Iris pigment epithelial cell (primary cell): ENCODE data around the gene TMEM9.

Source experiments
- DNase-seq: peaks from one replicate; pipeline ENCODE4 v3.0.0-alpha.2; 2011; ENCODE audit warnings: low read depth

Gene TMEM9

GRCh38 chr1:201126832-201127754 lies 27.2 kb downstream of the TMEM9 start, which contains the start of gene ASCL5:
Gene ASCL5, minus strand, starts transcription at chr1:201127184. Its CDS starts 11,812 bp downstream, at chr1:201115372.
- no peak for DNase-seq

- no peak for DNase-seq
Observed at GRCh38 chr1:201126463-201126831, 27.8 kb downstream of the TMEM9 start.

- no peak for DNase-seq
Observed at GRCh38 chr1:201125800-201126199, 28.5 kb downstream of the TMEM9 start.

- DNase-seq = no peak
Observed at GRCh38 chr1:201125019-201125418, 29.3 kb downstream of the TMEM9 start.

- no peak for DNase-seq
Observed at GRCh38 chr1:201123866-201124265, 30.4 kb downstream of the TMEM9 start.

GRCh38 chr1:201122321-201122957 lies 31.8 kb downstream of the TMEM9 start:
- no peak for DNase-seq

GRCh38 chr1:201119206-201120197 lies 34.8 kb downstream of the TMEM9 start:
- peak; percentile 51 for DNase-seq

- no peak for DNase-seq
Observed at GRCh38 chr1:201116091-201116490, 38.2 kb downstream of the TMEM9 start.

GRCh38 chr1:201115390-201115937 lies 38.8 kb downstream of the TMEM9 start:
- DNase-seq = no peak

- peak; percentile 93 for DNase-seq
Observed at GRCh38 chr1:201114245-201115131, 39.8 kb downstream of the TMEM9 start.

- no peak for DNase-seq
Observed at GRCh38 chr1:201113451-201114244, 40.6 kb downstream of the TMEM9 start.

GRCh38 chr1:201112926-201113325 lies 41.3 kb downstream of the TMEM9 start:
- DNase-seq = no peak

GRCh38 chr1:201112173-201112731 lies 42.0 kb downstream of the TMEM9 start, which contains the start of gene CACNA1S:
Gene CACNA1S, minus strand, starts transcription at chr1:201112426. Its CDS starts 87 bp downstream, at chr1:201112339.
- no peak for DNase-seq

- no peak for DNase-seq
Observed at GRCh38 chr1:201111672-201112071, 42.6 kb downstream of the TMEM9 start.

- no peak for DNase-seq
Observed at GRCh38 chr1:201111156-201111555, 43.1 kb downstream of the TMEM9 start.

GRCh38 chr1:201110616-201111015 lies 43.7 kb downstream of the TMEM9 start:
- no peak for DNase-seq

GRCh38 chr1:201110138-201110537 lies 44.1 kb downstream of the TMEM9 start:
- no peak for DNase-seq

- no peak for DNase-seq
Observed at GRCh38 chr1:201109651-201110050, 44.6 kb downstream of the TMEM9 start.

GRCh38 chr1:201108614-201109013 lies 45.7 kb downstream of the TMEM9 start:
- no peak for DNase-seq
